Uterus (tissue), 4 donors: ENCODE results near the gene CRY2. TPM values are rescaled to one million over a fixed set of nuclear protein-coding genes. Genes with fewer than 3 reads are reported as not detected.
"Not testable (repeated sequence)": the region's sequence is repeated elsewhere in the genome, so short reads cannot be mapped to it uniquely, and the experiment has no call there.

ENCODE experiments used
- DNase-seq, 2 donors: peaks; one replicate each; pipeline ENCODE4 v3.0.0-alpha.2; 2019 to 2020
- H3K27ac ChIP-seq, 2 donors: fragments of 200-600 bp; sonication (generic); 1 replicate in 1 of 2; 2 replicates in 1 of 2; pipeline ENCODE4 v1.5.1; 2016 to 2018
- H3K27me3 ChIP-seq, 2 donors: fragments of 200-600 bp; sonication (generic); one replicate each; pipeline ENCODE4 v1.5.1; 2018 to 2019; ENCODE audit warnings: control low read depth in 1 of 2
- H3K36me3 ChIP-seq, 2 donors: fragments of 200-600 bp; sonication (generic); one replicate each; pipeline ENCODE4 v1.5.1; 2019; ENCODE audit warnings: control low read depth in 1 of 2
- H3K4me1 ChIP-seq, 2 donors: fragments of 200-600 bp; sonication (generic); one replicate each; pipeline ENCODE4 v1.5.1; 2018 to 2019; ENCODE audit warnings: control low read depth in 1 of 2
- H3K4me3 ChIP-seq, 2 donors: fragments of 200-600 bp; sonication (generic); 1 replicate in 1 of 2; 2 replicates in 1 of 2; pipeline ENCODE4 v1.5.1; 2018 to 2019; ENCODE audit warnings: mild to moderate bottlenecking in 1 of 2
- H3K9me3 ChIP-seq, 2 donors: fragments of 200-600 bp; sonication (generic); one replicate each; pipeline ENCODE4 v1.5.1; 2019; ENCODE audit warnings: control low read depth in 1 of 2
- POLR2A ChIP-seq, 2 donors: fragments of 450-650 bp; IDR thresholded peaks; one replicate each; pipeline ENCODE4 v1.6.1; 2016; ENCODE audit warnings: antibody characterized with exemption in 2 of 2, mild to moderate bottlenecking in 1 of 2, moderate library complexity in 1 of 2
- intact Hi-C: fragments of 100-400 bp; cut with DNase I; formaldehyde crosslinking; loops from one replicate; pipeline ENCODE4 v1.15.1; 2023; ENCODE audit warnings: low total_unique reads
- total RNA-seq, 4 donors: library from RNA; depleted of rRNA in 3 of 4; stranded (reverse); fragments of >200 nt in 3 of 4; gene quantifications; one replicate each; pipeline versions ENCODE4 v1.1.0 to v1.2.4, GENCODE V29; 2014 to 2023
- TF ChIP-seq, protein P1 (sequence below), 4 experiments: fragments of 200-600 bp in 2 of 4; fragments of 450-650 bp in 2 of 4; sonication (generic) in 2 of 4; IDR thresholded peaks; one replicate each; pipeline ENCODE4 v1.5.1; 2016 to 2019; ENCODE audit warnings: antibody characterized with exemption in 4 of 4, mild to moderate bottlenecking in 2 of 4, moderate library complexity in 1 of 4
- donor health status: DM: yes; HTN: yes; CAD: no.

CRY2 gene
- total RNA-seq, 4 donors from 2014 or later: 22.1 to 91.8 (median 61.0) TPM

GRCh38 chr11:45899448-45900174 lies 52.3 kb downstream of the CRY2 start:
- peak overlapping the region; percentile 63 to 86 for H3K27ac ChIP-seq
- H3K4me3 ChIP-seq: peak overlapping the region; percentile 49 to 50
- peaks cover 0 to 6% of the 10 kb centered on the region in 2 donors for H3K4me1 ChIP-seq
- intact Hi-C loops: no loop called here
- H3K9me3 ChIP-seq: no peaks in the 10 kb centered on the region
- H3K27me3 ChIP-seq: no peaks in the 10 kb centered on the region
- TF ChIP-seq POLR2A (IDR thresholded peaks at IDR 0.05): no peak
- TF ChIP-seq, protein P1, sequence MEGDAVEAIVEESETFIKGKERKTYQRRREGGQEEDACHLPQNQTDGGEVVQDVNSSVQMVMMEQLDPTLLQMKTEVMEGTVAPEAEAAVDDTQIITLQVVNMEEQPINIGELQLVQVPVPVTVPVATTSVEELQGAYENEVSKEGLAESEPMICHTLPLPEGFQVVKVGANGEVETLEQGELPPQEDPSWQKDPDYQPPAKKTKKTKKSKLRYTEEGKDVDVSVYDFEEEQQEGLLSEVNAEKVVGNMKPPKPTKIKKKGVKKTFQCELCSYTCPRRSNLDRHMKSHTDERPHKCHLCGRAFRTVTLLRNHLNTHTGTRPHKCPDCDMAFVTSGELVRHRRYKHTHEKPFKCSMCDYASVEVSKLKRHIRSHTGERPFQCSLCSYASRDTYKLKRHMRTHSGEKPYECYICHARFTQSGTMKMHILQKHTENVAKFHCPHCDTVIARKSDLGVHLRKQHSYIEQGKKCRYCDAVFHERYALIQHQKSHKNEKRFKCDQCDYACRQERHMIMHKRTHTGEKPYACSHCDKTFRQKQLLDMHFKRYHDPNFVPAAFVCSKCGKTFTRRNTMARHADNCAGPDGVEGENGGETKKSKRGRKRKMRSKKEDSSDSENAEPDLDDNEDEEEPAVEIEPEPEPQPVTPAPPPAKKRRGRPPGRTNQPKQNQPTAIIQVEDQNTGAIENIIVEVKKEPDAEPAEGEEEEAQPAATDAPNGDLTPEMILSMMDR (IDR thresholded peaks at IDR 0.05): no peak
- no peaks in the 10 kb centered on the region for H3K36me3 ChIP-seq
- peak; percentile 93 for DNase-seq

DNA sequence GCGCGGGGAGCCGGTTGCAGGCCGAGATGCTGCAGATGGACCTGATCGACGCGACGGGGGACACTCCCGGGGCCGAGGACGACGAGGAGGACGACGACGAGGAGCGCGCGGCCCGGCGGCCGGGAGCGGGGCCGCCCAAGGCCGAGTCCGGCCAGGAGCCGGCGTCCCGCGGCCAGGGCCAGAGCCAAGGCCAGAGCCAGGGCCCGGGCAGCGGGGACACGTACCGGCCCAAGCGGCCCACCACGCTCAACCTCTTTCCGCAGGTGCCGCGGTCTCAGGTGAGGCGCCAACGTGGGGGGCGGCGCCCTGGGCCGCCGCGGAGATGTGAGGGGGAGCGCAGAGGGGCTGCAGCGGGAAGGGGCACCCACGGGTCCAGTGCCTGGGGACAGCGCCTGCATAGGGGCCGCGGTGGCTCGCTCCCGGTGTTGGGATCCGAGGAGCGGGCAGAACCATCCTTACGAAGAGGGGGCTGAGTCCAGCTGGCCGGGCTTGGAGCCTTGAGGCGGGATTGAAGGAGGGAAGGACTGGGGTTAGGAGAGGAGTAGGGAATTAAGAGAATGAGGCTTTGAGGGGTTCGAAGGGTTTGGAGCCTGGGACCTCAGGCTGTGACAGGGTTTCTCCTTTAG lies 53.0 kb downstream of the CRY2 start:
- peak in 1 of 2 donors; percentile 72 for TF ChIP-seq POLR2A (IDR thresholded peaks at IDR 0.05)
- H3K36me3 ChIP-seq, H3K27me3 ChIP-seq, DNase-seq, H3K4me1 ChIP-seq, H3K9me3 ChIP-seq, intact Hi-C loops: not testable (repeated sequence)
- peak overlapping the region; percentile 32 to 86 for H3K27ac ChIP-seq
- H3K4me3 ChIP-seq: peak overlapping the region; percentile 49 to 50

GRCh38 chr11:45900916-45901617 lies 53.8 kb downstream of the CRY2 start:
- intact Hi-C loops: no loop called here
- TF ChIP-seq, protein P1 (IDR thresholded peaks at IDR 0.05): no peak
- no peak for TF ChIP-seq POLR2A (IDR thresholded peaks at IDR 0.05)
- peaks cover 0 to 6% of the 10 kb centered on the region in 2 donors for H3K4me1 ChIP-seq
- H3K27ac ChIP-seq: peak overlapping the region; percentile 32 to 86
- peak overlapping the region; percentile 49 to 50 for H3K4me3 ChIP-seq
- no peaks in the 10 kb centered on the region for H3K27me3 ChIP-seq
- no peaks in the 10 kb centered on the region for H3K9me3 ChIP-seq
- no peaks in the 10 kb centered on the region for H3K36me3 ChIP-seq
- DNase-seq: peak in 1 of 2 donors; percentile 61

- DNase-seq: no peak
- H3K36me3 ChIP-seq: no peaks in the 10 kb centered on the region
- intact Hi-C loops: no loop called here
- H3K27me3 ChIP-seq: no peaks in the 10 kb centered on the region
- TF ChIP-seq POLR2A (IDR thresholded peaks at IDR 0.05): no peak
- TF ChIP-seq, protein P1 (IDR thresholded peaks at IDR 0.05): no peak
- no peaks in the 10 kb centered on the region for H3K9me3 ChIP-seq
- peaks cover 0 to 6% of the 10 kb centered on the region in 2 donors for H3K4me1 ChIP-seq
- no peak overlapping the region for H3K4me3 ChIP-seq
- peak overlapping the region in 1 of 2 donors; percentile 86 for H3K27ac ChIP-seq
Observed at GRCh38 chr11:45901626-45902025, 54.4 kb downstream of the CRY2 start.

DNA sequence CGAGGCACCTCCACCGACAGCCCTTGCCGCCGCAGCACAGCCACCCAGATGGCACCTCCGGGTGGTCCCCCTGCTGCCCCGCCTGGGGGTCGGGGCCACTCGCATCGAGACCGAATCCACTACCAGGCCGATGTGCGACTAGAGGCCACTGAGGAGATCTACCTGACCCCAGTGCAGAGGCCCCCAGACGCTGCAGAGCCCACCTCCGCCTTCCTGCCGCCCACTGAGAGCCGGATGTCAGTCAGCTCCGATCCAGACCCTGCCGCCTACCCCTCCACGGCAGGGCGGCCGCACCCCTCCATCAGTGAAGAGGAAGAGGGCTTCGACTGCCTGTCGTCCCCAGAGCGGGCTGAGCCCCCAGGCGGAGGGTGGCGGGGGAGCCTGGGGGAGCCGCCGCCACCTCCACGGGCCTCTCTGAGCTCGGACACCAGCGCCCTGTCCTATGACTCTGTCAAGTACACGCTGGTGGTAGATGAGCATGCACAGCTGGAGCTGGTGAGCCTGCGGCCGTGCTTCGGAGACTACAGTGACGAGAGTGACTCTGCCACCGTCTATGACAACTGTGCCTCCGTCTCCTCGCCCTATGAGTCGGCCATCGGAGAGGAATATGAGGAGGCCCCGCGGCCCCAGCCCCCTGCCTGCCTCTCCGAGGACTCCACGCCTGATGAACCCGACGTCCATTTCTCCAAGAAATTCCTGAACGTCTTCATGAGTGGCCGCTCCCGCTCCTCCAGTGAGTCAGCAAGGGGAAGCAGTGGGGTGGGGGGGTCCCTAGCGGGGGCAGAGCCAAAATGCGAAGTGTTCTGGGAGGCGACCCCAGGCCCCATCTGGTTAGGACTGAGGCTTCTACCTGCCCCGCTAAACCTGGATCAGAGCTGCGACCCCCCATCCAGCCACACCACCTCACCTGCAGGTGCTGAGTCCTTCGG lies 55.4 kb downstream of the CRY2 start:
- DNase-seq: no peak
- H3K4me1 ChIP-seq: peaks cover 0 to 6% of the 10 kb centered on the region in 2 donors
- no peak overlapping the region for H3K4me3 ChIP-seq
- TF ChIP-seq, protein P1 (IDR thresholded peaks at IDR 0.05): no peak
- H3K27ac ChIP-seq: no peak overlapping the region
- no peaks in the 10 kb centered on the region for H3K9me3 ChIP-seq
- H3K27me3 ChIP-seq: no peaks in the 10 kb centered on the region
- H3K36me3 ChIP-seq: no peaks in the 10 kb centered on the region
- intact Hi-C loops: no loop called here
